ENCODE data around the gene PRDX1.

Gene PRDX1

GRCh38 chr1:45492691-45493090 is 29.0 kb downstream of the PRDX1 start:
- H2AFZ ChIP-seq (ENCODE audit: low read depth, low read length): no peak overlapping the region
- no peak overlapping the region for H2AK5ac ChIP-seq (ENCODE audit: low read length, severe bottlenecking)
- H3K9ac ChIP-seq (ENCODE audit: low read length): no peak overlapping the region
- H4K91ac ChIP-seq (ENCODE audit: low read length): no peak overlapping the region
- H3K4me3 ChIP-seq (ENCODE audit: insufficient read depth in 1 of 2, low read depth in 1 of 2, low read length in 2 of 2): no peak overlapping the region
- DNase-seq: no peak
- H2BK120ac ChIP-seq (ENCODE audit: low read depth, low read length): no peak overlapping the region
- no peak overlapping the region for H3K4me2 ChIP-seq (ENCODE audit: low read length, poor library complexity, severe bottlenecking)
- 91% methylated on average over 1 of the region's 3 CpGs for WGBS
- no peak overlapping the region for H2BK15ac ChIP-seq (ENCODE audit: low read depth, poor library complexity, severe bottlenecking)
- no peaks in the 10 kb centered on the region for H3K9me3 ChIP-seq (ENCODE audit: control insufficient read depth, low read length)
- no peak overlapping the region for H3K27ac ChIP-seq (ENCODE audit: low read length, poor library complexity, severe bottlenecking)
- H3K27me3 ChIP-seq (ENCODE audit: control insufficient read depth in 1 of 2, insufficient read depth in 1 of 2, low read length in 2 of 2): peaks cover 0 to 8% of the 10 kb centered on the region in 2 experiments
- H4K8ac ChIP-seq (ENCODE audit: low read length): no peak overlapping the region
- H3K4ac ChIP-seq (ENCODE audit: low read depth in 1 of 2, low read length in 2 of 2): no peak overlapping the region
- no peak overlapping the region for H3K14ac ChIP-seq (ENCODE audit: low read length in 2 of 2)
- H3K4me1 ChIP-seq (ENCODE audit: control insufficient read depth, insufficient read depth, low read depth, low read length): peaks cover 4% of the 10 kb centered on the region
- H2BK12ac ChIP-seq (ENCODE audit: low read length in 2 of 2): no peak overlapping the region
- H2BK5ac ChIP-seq (ENCODE audit: low read depth, low read length, poor library complexity, severe bottlenecking): no peak overlapping the region
- no peaks in the 10 kb centered on the region for H3K36me3 ChIP-seq (ENCODE audit: control insufficient read depth in 1 of 2, insufficient read depth in 2 of 2, low read depth in 1 of 2, low read length in 2 of 2)
- no peak overlapping the region for H3K18ac ChIP-seq (ENCODE audit: low read depth in 1 of 2, low read length in 2 of 2)
- no peak overlapping the region for H3K23ac ChIP-seq (ENCODE audit: low read length in 2 of 2)
- no peaks in the 10 kb centered on the region for H3K79me1 ChIP-seq (replicated peaks; ENCODE audit: low read length, poor library complexity, severe bottlenecking)

DNA sequence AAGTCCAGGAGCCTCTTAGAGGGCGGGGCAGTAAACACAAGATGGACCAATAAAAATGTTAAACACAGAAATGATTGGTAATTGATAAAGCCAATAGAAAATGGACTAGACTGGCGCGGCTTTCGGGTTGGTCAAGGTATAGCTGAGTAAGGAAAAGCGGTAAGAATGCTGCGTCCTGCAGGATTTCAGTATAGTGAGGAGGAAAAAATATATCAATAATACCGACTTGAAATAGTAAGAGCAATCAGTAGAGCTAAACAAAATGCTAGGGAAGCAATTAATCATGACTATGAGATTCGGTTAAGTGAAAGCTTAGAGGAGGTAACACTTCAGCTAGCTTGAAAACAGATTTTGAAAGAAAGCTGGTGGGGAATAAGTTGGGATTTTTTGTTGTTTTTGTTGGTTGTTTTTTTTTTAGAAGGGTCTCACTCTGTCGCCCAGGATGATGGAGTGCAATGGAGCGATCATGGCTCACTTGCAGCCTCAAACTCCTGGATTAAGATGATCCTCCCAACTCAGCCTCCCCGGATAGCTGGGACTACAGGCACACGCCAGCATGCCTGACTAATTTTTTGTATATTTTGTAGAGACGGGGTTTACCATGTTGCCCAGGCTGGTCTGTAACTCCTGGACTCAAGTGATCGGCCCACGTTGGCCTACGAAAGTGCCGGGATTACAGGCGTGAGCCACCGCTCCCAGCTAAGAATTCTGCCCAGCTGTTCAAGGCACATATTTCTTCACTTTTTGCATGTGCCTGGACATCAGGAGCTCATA is 30.0 kb downstream of the PRDX1 start:
- H3K14ac ChIP-seq (ENCODE audit: low read length in 2 of 2): no peak overlapping the region
- H2BK15ac ChIP-seq (ENCODE audit: low read depth, poor library complexity, severe bottlenecking): no peak overlapping the region
- H3K36me3 ChIP-seq (ENCODE audit: control insufficient read depth in 1 of 2, insufficient read depth in 2 of 2, low read depth in 1 of 2, low read length in 2 of 2): no peaks in the 10 kb centered on the region
- H3K9ac ChIP-seq (ENCODE audit: low read length): peak overlapping the region; percentile 53
- no peak overlapping the region for H2BK12ac ChIP-seq (ENCODE audit: low read length in 2 of 2)
- no peak for DNase-seq
- no peak overlapping the region for H2BK120ac ChIP-seq (ENCODE audit: low read depth, low read length)
- H2AFZ ChIP-seq (ENCODE audit: low read depth, low read length): peak overlapping the region; percentile 62
- no peak overlapping the region for H3K23ac ChIP-seq (ENCODE audit: low read length in 2 of 2)
- H3K4me1 ChIP-seq (ENCODE audit: control insufficient read depth, insufficient read depth, low read depth, low read length): peaks cover 4% of the 10 kb centered on the region
- H3K18ac ChIP-seq (ENCODE audit: low read depth in 1 of 2, low read length in 2 of 2): no peak overlapping the region
- peaks cover 0 to 8% of the 10 kb centered on the region in 2 experiments for H3K27me3 ChIP-seq (ENCODE audit: control insufficient read depth in 1 of 2, insufficient read depth in 1 of 2, low read length in 2 of 2)
- no peaks in the 10 kb centered on the region for H3K79me1 ChIP-seq (replicated peaks; ENCODE audit: low read length, poor library complexity, severe bottlenecking)
- no peaks in the 10 kb centered on the region for H3K9me3 ChIP-seq (ENCODE audit: control insufficient read depth, low read length)
- WGBS: 61% methylated on average over 19 of the region's 19 CpGs
- H3K27ac ChIP-seq (ENCODE audit: low read length, poor library complexity, severe bottlenecking): no peak overlapping the region
- no peak overlapping the region for H2BK5ac ChIP-seq (ENCODE audit: low read depth, low read length, poor library complexity, severe bottlenecking)
- no peak overlapping the region for H4K91ac ChIP-seq (ENCODE audit: low read length)
- peak overlapping the region in 1 of 2 experiments; percentile 94 for H3K4me3 ChIP-seq (ENCODE audit: insufficient read depth in 1 of 2, low read depth in 1 of 2, low read length in 2 of 2)
- peak overlapping the region; percentile 30 for H4K8ac ChIP-seq (ENCODE audit: low read length)
- H3K4me2 ChIP-seq (ENCODE audit: low read length, poor library complexity, severe bottlenecking): peak overlapping the region; percentile 38
- no peak overlapping the region for H2AK5ac ChIP-seq (ENCODE audit: low read length, severe bottlenecking)
- H3K4ac ChIP-seq (ENCODE audit: low read depth in 1 of 2, low read length in 2 of 2): no peak overlapping the region

GRCh38 chr1:45490626-45491486 is 30.8 kb downstream of the PRDX1 start, which contains the start of gene TESK2:
Gene TESK2 (minus strand): TSS chr1:45491163. CDS start chr1:45457785, 33,378 bp downstream.
- H3K79me1 ChIP-seq (replicated peaks; ENCODE audit: low read length, poor library complexity, severe bottlenecking): no peaks in the 10 kb centered on the region
- H2BK5ac ChIP-seq (ENCODE audit: low read depth, low read length, poor library complexity, severe bottlenecking): no peak within 1 kb of the TSS
- no peaks in the 10 kb centered on the region for H3K36me3 ChIP-seq (ENCODE audit: control insufficient read depth in 1 of 2, insufficient read depth in 2 of 2, low read depth in 1 of 2, low read length in 2 of 2)
- peak within 1 kb of the TSS; percentile 24 for H3K4ac ChIP-seq (ENCODE audit: low read depth in 1 of 2, low read length in 2 of 2)
- H2BK120ac ChIP-seq (ENCODE audit: low read depth, low read length): no peak within 1 kb of the TSS
- H3K9me3 ChIP-seq (ENCODE audit: control insufficient read depth, low read length): no peaks in the 10 kb centered on the region
- peak within 1 kb of the TSS; percentile 18 to 67 for H3K18ac ChIP-seq (ENCODE audit: low read depth in 1 of 2, low read length in 2 of 2)
- no peak within 1 kb of the TSS for H2AK5ac ChIP-seq (ENCODE audit: low read length, severe bottlenecking)
- peak within 1 kb of the TSS in 1 of 2 experiments; percentile 31 for H2BK12ac ChIP-seq (ENCODE audit: low read length in 2 of 2)
- H3K23ac ChIP-seq (ENCODE audit: low read length in 2 of 2): peak within 1 kb of the TSS in 1 of 2 experiments; percentile 89
- peak within 1 kb of the TSS; percentile 98 for H3K4me2 ChIP-seq (ENCODE audit: low read length, poor library complexity, severe bottlenecking)
- DNase-seq: peak; percentile 100
- H4K91ac ChIP-seq (ENCODE audit: low read length): no peak within 1 kb of the TSS
- peak within 1 kb of the TSS in 1 of 2 experiments; percentile 49 for H3K14ac ChIP-seq (ENCODE audit: low read length in 2 of 2)
- H3K4me3 ChIP-seq (ENCODE audit: insufficient read depth in 1 of 2, low read depth in 1 of 2, low read length in 2 of 2): peak within 1 kb of the TSS; percentile 74 to 94
- peak within 1 kb of the TSS; percentile 30 for H4K8ac ChIP-seq (ENCODE audit: low read length)
- no peak within 1 kb of the TSS for H3K27ac ChIP-seq (ENCODE audit: low read length, poor library complexity, severe bottlenecking)
- peaks cover 4% of the 10 kb centered on the region for H3K4me1 ChIP-seq (ENCODE audit: control insufficient read depth, insufficient read depth, low read depth, low read length)
- peak within 1 kb of the TSS; percentile 89 for H3K9ac ChIP-seq (ENCODE audit: low read length)
- H2AFZ ChIP-seq (ENCODE audit: low read depth, low read length): peak within 1 kb of the TSS; percentile 99
- WGBS: under 1% methylated on average over 60 of the region's 64 CpGs
- H2BK15ac ChIP-seq (ENCODE audit: low read depth, poor library complexity, severe bottlenecking): peak within 1 kb of the TSS; percentile 0
- H3K27me3 ChIP-seq (ENCODE audit: control insufficient read depth in 1 of 2, insufficient read depth in 1 of 2, low read length in 2 of 2): peaks cover 0 to 8% of the 10 kb centered on the region in 2 experiments

Measured in mesenchymal stem cell (in vitro differentiated cells and primary cell).